ENCODE measurements around the gene PRIMPOL. TPM values are rescaled to one million over a fixed set of nuclear protein-coding genes. Genes with fewer than 3 reads are reported as not detected.

The PRIMPOL gene
- total RNA-seq, 1 experiment from 2014 or later, result 29.5 TPM

GRCh38 chr4:184666670-184667069 lies 17.1 kb downstream of the PRIMPOL start:
- Histone ChIP-seq H3K27me3 (ENCODE audit: insufficient read depth, low read depth) (no peaks in the 10 kb centered on the region), H3K79me2 (ENCODE audit: low read depth) (no peaks in the 10 kb centered on the region), H3K9me3 (ENCODE audit: insufficient read depth, low read depth) (no peaks in the 10 kb centered on the region), H3K27ac (no peak overlapping the region), H3K36me3 (ENCODE audit: low read depth) (0 out of 2 replicates have a peak, but pooled peaks cover 3% of the 10 kb centered on the region), H3K9me2 (ENCODE audit: insufficient read depth) (no peaks in the 10 kb centered on the region), H3K4me3 (no peak overlapping the region), H2AFZ (no peak overlapping the region), H3K4me1 (replicated peaks; ENCODE audit: insufficient read depth) (no peaks in the 10 kb centered on the region), H4K20me1 (ENCODE audit: insufficient read depth) (no peaks in the 10 kb centered on the region), H3K4me2 (no peak overlapping the region), H3F3A (ENCODE audit: insufficient read depth, low read depth) (no peaks in the 10 kb centered on the region)
- BruUV-seq (replicated peaks), result no TSS peak
- CTCF ChIA-PET, result no interaction called here
- TF ChIP-seq EZH2 (IDR thresholded peaks at IDR 0.05; ENCODE audit: low read depth) (no peak), CTCF (conservative IDR thresholded peaks at IDR 0.05) (no peak)
- POLR2A ChIA-PET (ENCODE audit: unreplicated experiment), result no interaction called here
- no peak for DNase-seq
- intact Hi-C loops (cut with micrococcal nuclease; ENCODE audit: unreplicated experiment), result no loop called here

GRCh38 chr4:184668096-184668495 lies 18.6 kb downstream of the PRIMPOL start:
- no peak for DNase-seq
- H3K4me1 ChIP-seq (replicated peaks; ENCODE audit: insufficient read depth), result no peaks in the 10 kb centered on the region
- no peak for TF ChIP-seq CTCF (conservative IDR thresholded peaks at IDR 0.05)
- no peak for TF ChIP-seq EZH2 (IDR thresholded peaks at IDR 0.05; ENCODE audit: low read depth)
- no peak overlapping the region for H3K4me2 ChIP-seq
- no peak overlapping the region for H3K4me3 ChIP-seq
- 0 out of 2 replicates have a peak, but pooled peaks cover 3% of the 10 kb centered on the region for H3K36me3 ChIP-seq (ENCODE audit: low read depth)
- no peak overlapping the region for H2AFZ ChIP-seq
- H3K27ac ChIP-seq, result no peak overlapping the region
- H3K9me3 ChIP-seq (ENCODE audit: insufficient read depth, low read depth), result no peaks in the 10 kb centered on the region
- ChIA-PET CTCF (no interaction called here), POLR2A (ENCODE audit: unreplicated experiment) (no interaction called here)
- H4K20me1 ChIP-seq (ENCODE audit: insufficient read depth), result no peaks in the 10 kb centered on the region
- no peaks in the 10 kb centered on the region for H3K27me3 ChIP-seq (ENCODE audit: insufficient read depth, low read depth)
- H3K79me2 ChIP-seq (ENCODE audit: low read depth), result no peaks in the 10 kb centered on the region
- no peaks in the 10 kb centered on the region for H3K9me2 ChIP-seq (ENCODE audit: insufficient read depth)
- BruUV-seq (replicated peaks), result no TSS peak
- no peaks in the 10 kb centered on the region for H3F3A ChIP-seq (ENCODE audit: insufficient read depth, low read depth)
- intact Hi-C loops (cut with micrococcal nuclease; ENCODE audit: unreplicated experiment), result no loop called here

GRCh38 chr4:184668511-184669114 lies 19.1 kb downstream of the PRIMPOL start:
- no TSS peak for BruUV-seq (replicated peaks)
- H4K20me1 ChIP-seq (ENCODE audit: insufficient read depth), result no peaks in the 10 kb centered on the region
- H2AFZ ChIP-seq, result no peak overlapping the region
- H3K9me3 ChIP-seq (ENCODE audit: insufficient read depth, low read depth), result no peaks in the 10 kb centered on the region
- no peak overlapping the region for H3K4me2 ChIP-seq
- POLR2A ChIA-PET (ENCODE audit: unreplicated experiment), result no interaction called here
- no peak overlapping the region for H3K27ac ChIP-seq
- H3K4me1 ChIP-seq (replicated peaks; ENCODE audit: insufficient read depth), result no peaks in the 10 kb centered on the region
- CTCF ChIA-PET, result no interaction called here
- no peaks in the 10 kb centered on the region for H3K9me2 ChIP-seq (ENCODE audit: insufficient read depth)
- H3K36me3 ChIP-seq (ENCODE audit: low read depth), result 0 out of 2 replicates have a peak, but pooled peaks cover 3% of the 10 kb centered on the region
- no peak overlapping the region for H3K4me3 ChIP-seq
- no peaks in the 10 kb centered on the region for H3K27me3 ChIP-seq (ENCODE audit: insufficient read depth, low read depth)
- no peaks in the 10 kb centered on the region for H3K79me2 ChIP-seq (ENCODE audit: low read depth)
- intact Hi-C loops (cut with micrococcal nuclease; ENCODE audit: unreplicated experiment), result no loop called here
- DNase-seq, result no peak
- no peaks in the 10 kb centered on the region for H3F3A ChIP-seq (ENCODE audit: insufficient read depth, low read depth)
- TF ChIP-seq EZH2 (IDR thresholded peaks at IDR 0.05; ENCODE audit: low read depth) (no peak), CTCF (conservative IDR thresholded peaks at IDR 0.05) (no peak)
